T-helper 9 cell (primary cell): ENCODE data around the gene ARRDC4.

ENCODE experiments used
- DNase-seq: peaks from one replicate; pipeline ENCODE4 v3.0.0-alpha.2; 2020
- total RNA-seq, 2 donors: gene quantifications; one replicate each; lab custom pipeline; 2026; lab: John Stamatoyannopoulos, UW

Gene ARRDC4
- total RNA-seq, result 2.2 to 3.1 reads per million in 2 donors

GRCh38 chr15:97960364-97961066 lies at the start of gene ARRDC4:
Gene ARRDC4, plus strand, starts transcription at chr15:97960703. Its CDS starts 159 bp downstream, at chr15:97960862.
- peak; percentile 64 for DNase-seq

GRCh38 chr15:97914711-97915110 lies 45.8 kb upstream of the ARRDC4 start:
- no peak for DNase-seq

GRCh38 chr15:97915261-97915660 lies 45.2 kb upstream of the ARRDC4 start:
- DNase-seq, result no peak

- no peak for DNase-seq
Measured at GRCh38 chr15:97921296-97921865, 39.1 kb upstream of the ARRDC4 start.

GRCh38 chr15:97929456-97930229 lies 30.9 kb upstream of the ARRDC4 start:
- no peak for DNase-seq

GRCh38 chr15:97930230-97930629 lies 30.3 kb upstream of the ARRDC4 start:
- no peak for DNase-seq

- DNase-seq, result no peak
Measured at GRCh38 chr15:97931314-97931713, 29.2 kb upstream of the ARRDC4 start.

GRCh38 chr15:97933589-97933988 lies 26.9 kb upstream of the ARRDC4 start:
- no peak for DNase-seq

- no peak for DNase-seq
Measured at GRCh38 chr15:97940993-97941392, 19.5 kb upstream of the ARRDC4 start.

GRCh38 chr15:97941572-97941971 lies 18.9 kb upstream of the ARRDC4 start:
- no peak for DNase-seq

- DNase-seq, result no peak
Measured at GRCh38 chr15:97944724-97945123, 15.8 kb upstream of the ARRDC4 start.

- no peak for DNase-seq
Measured at GRCh38 chr15:97947465-97948260, 12.8 kb upstream of the ARRDC4 start.

- DNase-seq, result no peak
Measured at GRCh38 chr15:97953254-97953653, 7.2 kb upstream of the ARRDC4 start.

GRCh38 chr15:97953748-97954147 lies 6.8 kb upstream of the ARRDC4 start:
- no peak for DNase-seq

- no peak for DNase-seq
Measured at GRCh38 chr15:97955035-97955434, 5.5 kb upstream of the ARRDC4 start.

GRCh38 chr15:97955529-97955928 lies 5.0 kb upstream of the ARRDC4 start:
- DNase-seq, result no peak

GRCh38 chr15:97959724-97960363 lies 659 bp upstream of the ARRDC4 start:
- no peak for DNase-seq

GRCh38 chr15:97961067-97961954 lies 808 bp downstream of the ARRDC4 start:
- DNase-seq, result no peak

- DNase-seq, result no peak
Measured at GRCh38 chr15:97962263-97962662, 1.8 kb downstream of the ARRDC4 start.

GRCh38 chr15:97963779-97964178 lies 3.3 kb downstream of the ARRDC4 start:
- DNase-seq, result no peak

GRCh38 chr15:97966246-97966645 lies 5.7 kb downstream of the ARRDC4 start:
- DNase-seq, result no peak
